Stimulated activated CD4-positive, alpha-beta T cell treated with anti-CD3 and anti-CD28 coated beads, TNF-alpha, amount 100 ng/mL, for 24 hours (primary cell): ENCODE measurements around the gene PTEN.

Experiments used
- DNase-seq, 3 experiments: peaks; one replicate each; pipeline ENCODE4 v3.0.0-alpha.2; 2020; ENCODE audit warnings: low read depth in 3 of 3

The PTEN gene

GRCh38 chr10:87976101-87976743 is 112.8 kb downstream of the PTEN start:
- DNase-seq = no peak

- no peak for DNase-seq
Observed at GRCh38 chr10:87978166-87978565, 114.7 kb downstream of the PTEN start.

- DNase-seq = no peak
Observed at GRCh38 chr10:87979847-87980246, 116.4 kb downstream of the PTEN start.

GRCh38 chr10:87983716-87984115 is 120.3 kb downstream of the PTEN start:
- DNase-seq = no peak

DNA sequence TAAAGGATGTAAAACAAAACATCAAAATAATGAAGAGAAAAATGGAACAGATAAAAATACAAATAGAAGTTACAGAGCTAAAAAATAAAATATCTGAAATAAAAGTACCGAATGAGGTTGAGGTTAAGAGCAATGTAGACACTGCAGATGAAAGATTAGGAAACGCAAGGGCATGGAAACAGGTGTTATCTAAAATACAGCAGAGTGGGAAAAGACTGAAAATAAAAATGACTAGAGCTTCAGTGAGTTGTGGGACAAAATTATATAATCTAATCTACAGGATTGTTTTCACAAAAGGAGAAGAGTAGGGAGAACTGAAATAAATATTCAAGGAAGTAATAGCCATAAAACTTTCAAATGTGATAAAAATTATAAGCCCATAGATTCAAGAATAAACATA is 123.8 kb downstream of the PTEN start:
- DNase-seq = no peak

DNA sequence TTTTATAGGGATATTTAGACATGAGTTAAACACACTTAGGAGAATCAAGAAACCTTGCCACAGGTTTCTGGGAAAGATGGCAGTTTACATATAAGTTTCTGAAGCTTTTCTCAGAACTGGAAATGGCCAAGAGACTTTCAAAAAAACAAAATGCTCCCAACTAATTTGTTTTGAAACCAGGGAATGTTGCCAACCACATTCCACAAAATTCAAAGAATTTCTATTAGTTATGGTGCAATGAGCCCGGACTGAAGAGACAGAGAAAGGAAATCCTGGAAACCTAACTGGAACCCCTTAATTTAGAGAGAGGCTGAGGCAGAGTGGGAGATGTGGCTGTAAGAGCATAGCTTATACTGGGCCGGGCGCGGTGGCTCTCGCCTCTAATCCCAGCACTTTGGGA is 128.5 kb downstream of the PTEN start:
- DNase-seq = no peak

GRCh38 chr10:88004451-88004850 is 141.0 kb downstream of the PTEN start:
- no peak for DNase-seq

GRCh38 chr10:88006261-88006660 is 142.8 kb downstream of the PTEN start:
- no peak for DNase-seq

DNA sequence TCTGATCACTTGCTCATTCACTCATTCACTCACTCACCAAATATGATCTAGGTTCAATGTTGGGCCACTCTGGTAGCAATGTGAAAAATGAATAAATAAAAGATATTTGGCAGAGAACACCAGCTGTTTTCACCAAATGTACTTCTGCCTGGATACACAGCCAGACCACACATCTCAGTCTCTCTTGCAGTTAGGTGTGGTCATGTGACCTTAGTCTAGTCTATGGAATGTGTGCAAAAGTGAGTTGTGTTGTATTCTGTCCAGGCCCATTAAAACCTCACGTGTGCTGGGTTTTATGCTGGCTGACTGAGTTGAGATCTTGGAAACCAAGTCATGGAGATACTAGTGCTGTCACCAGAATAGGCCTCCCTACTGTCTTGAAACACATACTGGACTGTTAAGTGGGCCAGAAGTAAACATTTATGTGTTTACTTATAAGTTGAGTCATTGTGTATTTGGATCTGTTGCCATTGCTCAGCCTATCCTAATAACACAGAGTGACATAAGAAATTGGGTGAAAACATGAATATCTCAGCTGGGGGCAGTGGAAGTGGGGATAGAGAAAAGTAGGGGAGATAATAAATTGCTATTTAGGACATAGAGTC is 145.5 kb downstream of the PTEN start:
- no peak for DNase-seq

DNA sequence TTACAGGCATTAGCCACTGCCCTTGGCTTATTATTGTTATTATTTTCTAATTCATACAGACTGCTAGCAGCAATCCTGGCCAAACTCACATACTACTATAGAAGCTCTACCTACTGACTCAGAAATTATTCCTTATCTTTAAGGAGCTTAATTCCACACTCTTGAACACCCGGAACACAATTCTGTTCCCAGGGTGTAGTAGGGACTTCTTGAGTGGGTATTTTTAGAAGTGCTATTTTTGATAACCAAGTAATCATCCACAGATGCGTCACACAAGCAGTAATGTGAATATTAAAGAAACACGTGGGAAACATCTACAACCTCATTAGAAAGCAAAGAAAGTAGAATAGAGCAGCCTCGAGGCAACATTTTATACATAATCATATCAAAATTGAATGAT is 149.2 kb downstream of the PTEN start:
- no peak for DNase-seq

GRCh38 chr10:88017781-88018180 is 154.4 kb downstream of the PTEN start:
- no peak for DNase-seq

DNA sequence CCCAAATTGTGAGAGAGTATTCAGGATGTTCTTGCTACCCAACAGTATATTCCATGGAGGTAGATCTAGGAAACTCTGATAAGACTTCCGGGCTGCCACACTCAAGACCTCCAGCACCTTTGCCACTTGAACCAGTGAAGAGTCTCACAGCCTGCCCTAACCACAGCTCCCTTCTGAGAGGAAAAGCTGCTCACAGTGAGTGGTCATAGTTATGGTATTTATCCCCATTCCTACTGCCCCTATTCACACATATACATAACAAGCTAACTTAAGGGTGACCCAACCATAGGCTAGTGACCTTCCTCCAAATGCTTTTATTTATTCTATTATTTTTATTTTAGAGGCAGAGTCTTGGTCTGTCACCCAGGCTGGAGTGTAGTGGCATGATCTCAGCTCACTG is 156.3 kb downstream of the PTEN start:
- no peak for DNase-seq
